DMS53 (cell line): Measurements from ENCODE around the gene CNTNAP2.

Experiments used
- DNase-seq: peaks from one replicate; lab custom pipeline; 2025; lab: John Stamatoyannopoulos, UW

CNTNAP2 gene

DNA sequence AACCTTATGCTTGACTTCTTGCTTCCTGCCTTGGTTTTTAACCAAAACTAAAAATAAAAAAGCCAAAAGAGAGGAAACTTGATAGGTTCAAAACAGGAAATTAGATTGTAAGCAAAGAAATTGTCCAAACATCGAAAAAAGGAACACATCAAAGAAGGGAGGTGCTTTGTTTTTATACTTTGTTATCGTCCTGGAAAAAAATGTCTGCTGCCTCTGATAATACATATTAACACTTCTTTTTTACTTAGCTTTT, 2187.4 kb downstream of the CNTNAP2 start:
- DNase-seq = no peak

- peak; percentile 19 for DNase-seq
Measured at GRCh38 chr7:148304456-148304855, 2187.9 kb downstream of the CNTNAP2 start.

- DNase-seq = no peak
Measured at GRCh38 chr7:148306759-148307158, 2190.2 kb downstream of the CNTNAP2 start.

DNA sequence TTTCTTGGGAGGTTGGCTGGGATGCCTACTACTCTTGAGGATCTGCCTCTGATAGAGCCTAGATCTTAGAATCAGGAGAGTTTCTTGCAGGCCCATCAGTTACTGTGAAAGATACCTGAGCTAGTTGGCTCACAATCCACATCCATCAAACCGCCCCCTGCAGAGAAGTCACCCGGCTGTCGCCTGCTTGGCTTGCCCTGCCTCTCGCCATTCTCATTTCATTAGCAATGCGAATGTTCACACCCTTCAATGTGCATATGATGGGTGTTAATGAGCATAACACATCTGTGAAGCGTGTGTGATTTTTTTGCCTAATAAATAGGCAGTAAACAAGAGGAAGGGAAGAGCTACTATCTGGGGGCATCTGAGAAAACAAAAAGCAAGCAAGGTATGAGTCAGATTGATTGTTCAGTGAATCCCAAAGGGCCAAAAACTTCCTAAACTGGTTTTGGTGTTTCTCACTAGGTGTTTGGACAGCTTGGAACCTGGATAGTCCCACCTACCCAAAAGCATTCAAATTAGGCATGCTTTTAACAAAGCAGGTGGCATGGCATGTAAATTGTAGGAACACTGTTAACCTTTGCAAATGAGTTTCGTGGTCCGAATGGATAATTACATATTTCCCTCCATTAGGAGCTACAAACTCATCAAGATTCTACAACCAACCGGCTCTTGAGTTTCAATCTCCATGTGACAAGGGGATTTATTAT, 2201.7 kb downstream of the CNTNAP2 start:
- DNase-seq = no peak

GRCh38 chr7:148318838-148319237, 2202.2 kb downstream of the CNTNAP2 start:
- no peak for DNase-seq

GRCh38 chr7:148319316-148319808, 2202.8 kb downstream of the CNTNAP2 start:
- no peak for DNase-seq

DNA sequence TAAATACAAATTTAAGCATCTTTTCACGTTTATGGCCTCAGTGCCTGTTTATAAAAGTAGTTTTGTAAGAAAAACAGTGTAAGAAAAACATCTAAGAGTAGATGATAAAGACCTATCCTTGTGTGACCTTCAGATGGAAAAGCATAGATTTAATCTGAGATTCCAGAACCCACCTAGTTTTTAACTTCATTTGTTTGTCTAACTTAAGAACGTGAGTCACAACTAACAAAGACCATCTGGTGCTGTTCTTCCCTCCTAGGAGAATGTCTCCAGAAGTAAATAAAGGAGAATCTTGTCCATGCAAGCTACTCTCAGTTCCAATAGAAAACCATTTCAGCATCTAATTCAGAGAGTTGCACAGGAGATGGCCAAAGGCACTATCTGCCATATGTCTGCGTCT, 2208.6 kb downstream of the CNTNAP2 start:
- no peak for DNase-seq

DNA sequence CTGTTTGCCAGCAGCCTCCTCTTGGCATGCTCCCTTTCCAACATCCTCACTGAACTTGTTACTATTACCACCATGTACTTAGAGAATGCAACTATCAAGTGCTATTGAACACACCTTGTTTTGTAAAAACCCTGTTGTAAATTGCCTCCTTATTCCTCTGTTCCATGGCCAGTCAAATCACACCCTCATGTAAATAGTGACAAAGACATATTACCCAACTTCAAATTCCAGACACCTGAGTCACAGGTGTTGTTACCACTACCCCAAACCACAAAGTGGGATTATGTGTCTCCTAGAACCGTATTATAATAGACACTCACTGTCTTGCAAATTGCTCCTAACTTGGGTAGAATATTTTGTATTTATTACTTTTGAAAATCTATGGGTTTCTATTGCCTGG, 2210.8 kb downstream of the CNTNAP2 start:
- peak; percentile 54 for DNase-seq

- no peak for DNase-seq
Measured at GRCh38 chr7:148328906-148329305, 2212.3 kb downstream of the CNTNAP2 start.

DNA sequence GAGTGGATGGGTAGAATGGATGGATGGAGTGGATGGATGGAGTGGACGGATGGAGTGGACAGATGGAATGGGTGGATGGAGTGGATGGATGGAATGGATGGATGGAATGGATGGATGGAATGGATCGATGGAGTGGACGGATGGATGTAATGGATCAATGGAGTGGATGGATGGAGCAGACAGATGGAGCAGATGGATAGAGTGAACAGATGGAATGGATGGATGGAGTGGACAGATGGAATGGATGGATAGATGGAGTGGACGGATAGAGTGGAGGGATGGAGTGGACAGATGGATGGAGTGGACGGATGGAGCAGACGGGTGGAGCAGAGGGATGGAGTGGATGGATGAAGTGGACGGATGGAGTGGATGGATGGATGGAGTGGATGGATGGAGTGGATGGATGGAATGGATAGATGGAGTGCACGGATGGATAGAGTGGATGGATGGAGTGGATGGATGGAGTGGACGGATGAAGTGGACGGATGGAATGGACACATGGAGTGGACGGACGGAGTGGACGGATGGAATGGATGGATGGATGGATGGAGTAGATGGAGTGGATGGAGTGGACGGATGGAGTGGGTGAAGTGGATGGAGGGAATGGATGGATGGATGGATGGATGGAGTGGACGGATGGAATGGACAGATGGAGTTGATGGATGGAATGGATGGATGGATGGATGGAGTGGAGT, 2213.7 kb downstream of the CNTNAP2 start:
- no peak for DNase-seq

DNA sequence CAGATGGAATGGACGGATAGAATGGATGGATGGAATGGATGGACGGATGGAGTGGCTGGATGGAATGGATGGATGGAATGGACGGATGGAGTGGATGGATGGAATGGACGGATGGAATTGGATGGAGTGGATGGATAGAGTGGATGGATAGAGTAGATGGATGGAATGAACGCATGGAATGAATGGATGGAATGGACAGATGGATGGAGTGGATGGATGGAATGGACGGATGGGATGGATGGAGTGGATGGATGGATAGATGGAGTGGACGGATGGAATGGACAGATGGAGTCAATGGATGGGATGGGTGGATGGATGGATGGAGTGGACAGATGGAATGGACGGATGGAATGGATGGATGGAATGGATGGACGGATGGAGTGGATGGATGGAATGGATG, 2214.2 kb downstream of the CNTNAP2 start:
- DNase-seq = no peak

DNA sequence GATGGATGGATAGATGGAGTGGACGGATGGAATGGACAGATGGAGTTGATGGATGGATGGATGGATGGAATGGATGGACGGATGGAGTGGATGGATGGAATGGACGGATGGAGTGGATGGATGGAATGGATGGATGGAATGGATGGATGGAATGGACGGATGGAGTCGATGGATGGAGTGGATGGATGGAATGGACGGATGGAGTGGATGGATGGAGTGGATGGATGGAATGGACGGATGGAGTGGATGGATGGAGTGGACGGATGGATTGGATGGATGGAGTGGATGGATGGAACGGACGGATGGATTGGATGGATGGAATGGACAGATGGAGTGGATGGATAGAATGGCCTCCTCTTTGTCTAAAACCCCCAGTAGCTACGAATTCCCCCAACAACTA, 2214.9 kb downstream of the CNTNAP2 start:
- peak; percentile 21 for DNase-seq

DNA sequence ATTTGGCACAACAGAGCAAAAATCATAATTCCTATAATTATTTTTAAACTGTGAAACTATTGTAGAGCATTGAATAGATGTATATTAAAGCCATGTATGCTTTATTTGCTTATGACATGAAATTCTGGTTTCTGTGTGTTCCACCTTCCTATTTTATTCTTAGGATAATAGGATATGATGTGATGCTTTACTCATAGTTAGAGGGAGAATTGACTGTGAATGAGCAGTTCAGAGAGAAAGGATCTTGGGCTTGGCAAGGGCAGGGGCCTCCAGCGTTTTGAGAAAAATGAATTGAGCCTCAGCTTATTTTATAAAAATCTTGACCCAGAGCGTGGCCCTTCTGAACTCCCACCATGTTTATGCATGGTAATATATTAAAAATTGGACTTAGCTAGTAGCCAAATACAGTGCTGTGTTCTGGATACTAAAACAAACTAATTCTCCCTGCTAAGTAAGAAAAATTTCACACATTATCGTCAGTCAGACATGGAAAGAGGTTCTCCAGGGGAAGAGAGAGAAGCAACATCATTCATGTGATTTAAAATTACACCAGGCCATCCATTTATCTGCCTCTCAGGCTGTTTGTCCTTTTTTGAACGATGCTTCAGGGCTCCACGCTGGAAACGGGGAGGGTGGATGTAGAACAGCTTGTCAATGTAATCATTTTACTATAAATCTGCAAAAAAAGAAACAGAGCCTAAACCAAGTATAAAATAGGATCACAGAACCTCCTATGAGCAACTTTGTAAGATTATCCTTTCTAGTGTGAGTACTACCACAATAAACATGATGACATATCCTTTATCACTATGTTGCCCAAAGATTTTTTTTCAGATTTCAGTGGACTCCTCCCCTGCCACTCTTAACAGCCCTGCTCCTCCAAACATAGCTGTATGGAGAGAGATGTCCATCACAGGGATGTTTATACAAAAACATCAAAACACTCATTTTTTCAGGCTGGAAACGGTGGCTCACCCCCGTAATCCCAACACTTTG, 2215.9 kb downstream of the CNTNAP2 start:
- DNase-seq = no peak

- no peak for DNase-seq
Measured at GRCh38 chr7:148334441-148334956, 2217.9 kb downstream of the CNTNAP2 start.

GRCh38 chr7:148334959-148335577, 2218.5 kb downstream of the CNTNAP2 start:
- peak; percentile 64 for DNase-seq

GRCh38 chr7:148335790-148336189, 2219.2 kb downstream of the CNTNAP2 start:
- DNase-seq = no peak

DNA sequence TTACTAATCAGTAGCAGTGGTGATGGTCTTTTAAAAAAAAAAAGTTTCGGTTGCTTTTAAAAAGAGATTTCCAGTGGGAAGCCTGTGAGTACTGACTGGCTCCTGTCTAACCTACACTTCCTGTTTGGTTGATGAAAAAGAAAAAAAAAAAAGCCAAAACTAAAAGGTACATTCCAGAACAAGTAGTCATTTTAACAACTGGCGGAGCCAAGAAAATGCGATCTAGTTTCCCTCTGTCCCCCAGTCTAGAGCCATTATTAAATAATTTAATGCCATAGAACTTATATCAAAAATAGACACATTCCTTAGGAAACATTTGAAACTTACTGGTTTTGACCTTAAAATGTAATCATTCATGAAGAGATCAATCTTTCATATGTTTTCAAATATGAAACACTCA, 2219.8 kb downstream of the CNTNAP2 start:
- DNase-seq = no peak

DNA sequence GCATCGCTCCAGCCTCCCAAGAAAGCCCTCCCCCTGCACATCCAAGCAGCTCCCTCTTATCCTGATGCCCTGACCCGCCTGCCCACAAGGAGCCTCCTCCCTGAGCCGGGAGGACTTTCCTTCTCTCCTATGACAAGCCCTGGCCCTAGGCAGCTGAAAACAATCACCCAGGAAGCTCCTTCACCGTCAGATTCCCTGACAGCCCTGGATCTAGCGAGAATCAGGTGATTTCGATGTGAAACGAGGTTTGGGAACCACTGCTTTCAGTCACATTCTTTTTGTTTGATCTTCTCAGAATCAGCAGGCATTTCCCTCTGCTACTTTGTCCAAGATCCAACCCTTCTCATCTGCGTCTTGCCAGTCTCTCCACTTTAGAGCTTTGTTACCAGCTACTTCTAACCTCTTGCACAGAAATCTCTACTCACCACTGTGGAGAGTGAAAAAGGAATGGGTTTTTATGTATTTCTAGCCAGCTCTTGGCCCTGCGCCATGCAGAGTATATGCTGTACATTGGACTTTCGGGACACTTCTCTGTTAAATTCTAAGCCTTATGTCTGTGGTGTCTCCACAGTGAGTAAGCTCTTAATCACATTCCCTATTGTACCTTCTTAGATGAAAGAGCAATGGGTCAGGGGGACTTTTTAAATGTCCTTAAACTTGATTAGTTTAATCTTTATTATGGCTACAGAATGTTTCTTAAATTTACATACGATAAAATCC, 2220.8 kb downstream of the CNTNAP2 start:
- DNase-seq = no peak

- DNase-seq = no peak
Measured at GRCh38 chr7:148337995-148338747, 2221.6 kb downstream of the CNTNAP2 start.
